GM18951 (cell line): Measurements from ENCODE around the gene ATL2.

Source experiments
- POLR2A ChIP-seq: IDR thresholded peaks from 4 replicates; pipeline ENCODE4 v1.6.1; 2011; ENCODE audit warnings: mild to moderate bottlenecking; ENCODE audit not compliant: insufficient read length, insufficient read depth; ENCODE audit errors: extremely low read depth
- in situ Hi-C: fragments of 300-500 bp; cut with MboI; formaldehyde crosslinking; loops from one replicate; pipeline ENCODE4 v1.12.0; 2022; ENCODE audit warnings: low sequenced_read_pairs, mixed read lengths, inconsistent platforms; ENCODE audit not compliant: unreplicated experiment

ATL2 gene

DNA sequence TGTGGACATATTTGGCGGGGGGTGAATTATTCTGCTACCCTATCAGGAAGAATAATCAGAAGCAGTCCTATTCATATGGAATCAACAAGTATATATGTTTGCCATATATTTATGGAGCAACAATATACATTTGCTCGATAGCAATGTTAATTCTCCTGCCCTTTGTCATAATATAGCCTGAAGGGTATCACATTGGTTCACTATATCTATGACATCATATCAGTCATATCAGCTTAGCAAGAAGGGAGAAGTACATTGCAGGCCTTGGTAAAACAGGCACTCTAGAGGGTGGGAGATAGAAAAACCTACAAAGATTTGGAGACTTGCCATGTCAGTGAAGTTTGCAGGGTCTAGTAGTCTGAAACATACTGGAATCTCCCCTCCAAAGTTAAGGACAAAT is 128.4 kb downstream of the ATL2 start:
- no peak for TF ChIP-seq POLR2A

DNA sequence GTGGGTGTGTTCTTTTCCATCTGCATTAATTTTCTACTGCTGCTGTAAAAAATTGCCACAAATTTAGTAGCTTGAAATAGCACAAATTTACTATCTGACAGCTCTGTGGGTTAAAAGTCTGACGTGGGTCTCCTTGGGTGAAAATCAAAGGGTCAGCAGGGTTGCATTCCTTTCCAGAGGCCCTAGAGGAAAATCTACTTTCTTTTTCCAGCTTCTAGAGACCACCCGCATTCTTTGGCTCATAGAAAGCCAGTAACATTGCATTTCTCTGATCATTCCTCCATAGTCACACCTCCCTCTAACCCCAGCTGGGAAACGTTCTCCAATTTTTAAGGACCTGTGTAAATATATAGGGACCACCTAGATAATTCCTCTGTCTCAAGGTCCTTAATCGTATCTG is 128.8 kb downstream of the ATL2 start:
- TF ChIP-seq POLR2A = no peak
- in situ Hi-C loops = no loop called here

More for the DNA sequence above, 128.4 kb downstream of the ATL2 start:
- in situ Hi-C loops = no loop called here

DNA sequence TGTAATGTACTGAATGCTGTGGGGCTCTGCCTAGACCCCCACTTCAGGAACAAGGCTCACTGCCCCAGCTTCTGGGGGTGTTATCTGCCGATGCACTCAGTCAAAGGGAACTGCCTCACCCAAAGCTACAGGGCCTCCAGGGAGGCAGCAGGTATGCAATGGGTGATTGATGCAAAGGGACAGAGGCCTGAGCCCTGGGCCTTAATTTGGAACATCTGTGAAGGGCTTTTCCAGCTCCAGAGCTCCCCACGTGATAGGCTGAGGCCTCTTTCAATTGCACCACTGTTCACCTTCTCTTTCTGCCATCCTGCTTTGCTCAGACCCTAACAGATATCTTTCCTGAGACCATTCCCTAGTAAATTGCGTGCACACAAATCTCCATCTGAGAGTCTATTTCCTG is 131.0 kb downstream of the ATL2 start:
- no peak for TF ChIP-seq POLR2A

DNA sequence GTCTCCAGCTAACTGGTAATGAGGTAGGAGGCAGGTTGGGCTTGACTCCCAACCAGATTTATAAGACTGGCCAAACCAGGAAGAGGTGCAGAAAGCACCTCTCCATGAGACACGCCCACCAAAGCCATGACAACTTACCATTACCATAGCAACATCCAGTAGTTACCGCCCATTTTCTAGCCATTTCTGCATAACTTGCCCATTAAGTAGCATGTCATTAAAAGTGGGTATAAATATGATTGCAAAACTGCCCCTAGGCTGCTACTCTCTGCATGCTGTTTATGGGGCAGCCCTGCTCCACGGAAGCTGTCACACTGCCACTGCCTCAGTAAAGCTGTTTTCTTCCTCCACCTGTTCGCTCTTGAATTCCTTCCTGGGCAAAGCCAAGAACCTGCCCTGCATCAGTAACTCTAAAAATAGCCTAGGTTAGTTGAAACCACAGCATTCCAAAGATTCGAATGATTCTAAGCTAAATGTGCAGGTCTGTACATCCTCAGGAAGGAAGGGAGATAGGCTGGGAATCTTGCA is 131.9 kb downstream of the ATL2 start:
- in situ Hi-C loops = no loop called here
- TF ChIP-seq POLR2A = no peak

More for the DNA sequence above, 131.0 kb downstream of the ATL2 start:
- in situ Hi-C loops = no loop called here

DNA sequence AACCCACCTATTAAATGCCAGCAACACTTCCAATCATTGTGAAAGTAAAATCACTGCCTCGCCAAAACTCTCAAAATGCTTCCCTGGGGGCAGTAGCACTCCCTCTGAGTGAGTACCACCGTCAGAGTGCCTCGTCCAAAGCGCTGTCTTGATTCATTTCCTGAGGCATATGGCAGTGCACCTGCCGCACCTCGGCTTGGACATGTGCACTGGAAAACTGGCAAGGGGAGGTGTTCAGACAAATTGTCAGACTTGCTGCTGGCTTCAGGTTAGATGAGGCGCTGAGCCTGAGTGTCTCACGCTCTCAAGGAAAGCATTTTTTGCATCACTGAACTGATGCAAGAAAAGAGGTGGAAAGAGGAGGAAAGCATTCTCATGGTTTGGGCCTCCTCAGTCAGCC is 132.8 kb downstream of the ATL2 start:
- TF ChIP-seq POLR2A = no peak
- in situ Hi-C loops = no loop called here
